WI38 (cell line): ENCODE measurements around the gene IKZF2.

ENCODE experiments used
- H3K4me3 ChIP-seq: 2 replicates; pipeline ENCODE4 v1.5.1; 2011; ENCODE audit warnings: low read depth, mild to moderate bottlenecking, control low read depth, low read length
- TF ChIP-seq, protein P1 (sequence below): IDR thresholded peaks from 2 replicates; pipeline ENCODE4 v1.5.1; 2012; ENCODE audit warnings: low read depth, mild to moderate bottlenecking, control low read depth, low read length

IKZF2 gene

GRCh38 chr2:213004197-213004821 lies 147.1 kb downstream of the IKZF2 start:
- TF ChIP-seq, protein P1, sequence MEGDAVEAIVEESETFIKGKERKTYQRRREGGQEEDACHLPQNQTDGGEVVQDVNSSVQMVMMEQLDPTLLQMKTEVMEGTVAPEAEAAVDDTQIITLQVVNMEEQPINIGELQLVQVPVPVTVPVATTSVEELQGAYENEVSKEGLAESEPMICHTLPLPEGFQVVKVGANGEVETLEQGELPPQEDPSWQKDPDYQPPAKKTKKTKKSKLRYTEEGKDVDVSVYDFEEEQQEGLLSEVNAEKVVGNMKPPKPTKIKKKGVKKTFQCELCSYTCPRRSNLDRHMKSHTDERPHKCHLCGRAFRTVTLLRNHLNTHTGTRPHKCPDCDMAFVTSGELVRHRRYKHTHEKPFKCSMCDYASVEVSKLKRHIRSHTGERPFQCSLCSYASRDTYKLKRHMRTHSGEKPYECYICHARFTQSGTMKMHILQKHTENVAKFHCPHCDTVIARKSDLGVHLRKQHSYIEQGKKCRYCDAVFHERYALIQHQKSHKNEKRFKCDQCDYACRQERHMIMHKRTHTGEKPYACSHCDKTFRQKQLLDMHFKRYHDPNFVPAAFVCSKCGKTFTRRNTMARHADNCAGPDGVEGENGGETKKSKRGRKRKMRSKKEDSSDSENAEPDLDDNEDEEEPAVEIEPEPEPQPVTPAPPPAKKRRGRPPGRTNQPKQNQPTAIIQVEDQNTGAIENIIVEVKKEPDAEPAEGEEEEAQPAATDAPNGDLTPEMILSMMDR = no peak
- no peak overlapping the region for H3K4me3 ChIP-seq

GRCh38 chr2:213002383-213002782 lies 149.0 kb downstream of the IKZF2 start:
- H3K4me3 ChIP-seq = no peak overlapping the region
- TF ChIP-seq, protein P1 = no peak

- TF ChIP-seq, protein P1 = no peak
- no peak overlapping the region for H3K4me3 ChIP-seq
Measured at GRCh38 chr2:213001297-213001910, 150.0 kb downstream of the IKZF2 start.

DNA sequence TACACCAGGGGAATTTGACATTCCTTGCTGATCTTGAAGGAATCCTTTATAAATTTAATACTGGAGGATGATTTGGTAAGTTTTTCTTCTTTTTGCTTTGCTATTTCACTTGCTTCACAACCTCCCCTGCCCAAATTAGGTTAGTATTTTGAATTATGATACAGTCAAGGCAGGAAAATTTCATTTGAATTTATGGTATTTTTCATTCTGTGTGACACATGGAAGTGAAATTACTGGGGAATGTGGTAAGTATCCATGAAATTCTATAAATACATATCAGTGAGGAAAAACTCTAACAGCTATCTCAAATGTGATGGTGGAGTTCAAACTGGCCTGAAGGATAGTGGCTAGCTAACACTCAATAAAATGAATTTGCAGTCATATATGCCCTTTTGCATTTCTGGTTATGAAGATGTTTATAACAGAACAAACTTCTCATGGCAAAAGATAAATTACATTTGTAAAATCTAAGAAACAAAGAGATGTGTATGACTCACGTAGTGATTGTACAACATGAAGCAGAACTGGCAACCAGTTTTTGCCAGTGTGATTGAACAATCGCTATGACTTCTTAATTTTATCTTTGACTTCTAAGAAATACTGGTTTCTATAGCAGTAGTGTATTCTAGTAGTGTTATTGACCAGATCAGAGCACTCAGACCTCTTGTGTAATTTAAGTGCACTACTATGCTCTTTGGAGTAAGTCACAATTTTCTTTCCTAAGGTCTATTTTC lies 152.6 kb downstream of the IKZF2 start:
- TF ChIP-seq, protein P1 = no peak
- H3K4me3 ChIP-seq = no peak overlapping the region

- TF ChIP-seq, protein P1 = no peak
- no peak overlapping the region for H3K4me3 ChIP-seq
Measured at GRCh38 chr2:212997526-212998020, 153.8 kb downstream of the IKZF2 start.

DNA sequence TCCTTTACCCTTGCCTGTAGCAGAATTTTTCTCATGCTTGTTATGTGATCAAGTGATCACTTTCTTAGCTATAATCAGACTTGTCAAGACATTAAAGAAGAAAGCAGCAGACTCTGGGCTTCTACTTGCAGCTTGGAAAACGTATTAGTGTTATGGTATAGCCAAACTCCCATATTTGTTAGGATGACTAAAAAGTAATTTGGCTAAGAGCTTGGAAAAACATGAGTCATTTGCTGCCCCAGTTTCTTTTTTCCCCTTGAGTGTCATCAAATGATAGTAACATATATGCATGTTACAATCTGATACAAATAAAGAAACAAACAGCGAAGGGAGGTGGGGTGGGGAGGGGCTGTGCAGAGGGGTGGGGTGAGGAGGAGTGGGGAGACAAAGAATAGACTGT lies 155.5 kb downstream of the IKZF2 start:
- TF ChIP-seq, protein P1 = no peak
- H3K4me3 ChIP-seq = no peak overlapping the region

GRCh38 chr2:212994976-212995375 lies 156.4 kb downstream of the IKZF2 start:
- TF ChIP-seq, protein P1 = no peak
- H3K4me3 ChIP-seq = no peak overlapping the region
